A549 treated with ZK216348 at 1 μM for 4 hours (cell line): Measurements from ENCODE around the gene CALML5. TPM values are rescaled to one million over a fixed set of nuclear protein-coding genes. Genes with fewer than 3 reads are reported as not detected.

Source experiments
- total RNA-seq: library from RNA; stranded (reverse); fragments of 200-300 nt; extraction: Qiagen RNA extraction; gene quantifications from 5 replicates; pipeline ENCODE4 v1.2.3, GENCODE V29; 2022; ENCODE audit warnings: low read depth

Gene CALML5, protein sequence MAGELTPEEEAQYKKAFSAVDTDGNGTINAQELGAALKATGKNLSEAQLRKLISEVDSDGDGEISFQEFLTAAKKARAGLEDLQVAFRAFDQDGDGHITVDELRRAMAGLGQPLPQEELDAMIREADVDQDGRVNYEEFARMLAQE
- total RNA-seq = not detected in 5 replicates

DNA sequence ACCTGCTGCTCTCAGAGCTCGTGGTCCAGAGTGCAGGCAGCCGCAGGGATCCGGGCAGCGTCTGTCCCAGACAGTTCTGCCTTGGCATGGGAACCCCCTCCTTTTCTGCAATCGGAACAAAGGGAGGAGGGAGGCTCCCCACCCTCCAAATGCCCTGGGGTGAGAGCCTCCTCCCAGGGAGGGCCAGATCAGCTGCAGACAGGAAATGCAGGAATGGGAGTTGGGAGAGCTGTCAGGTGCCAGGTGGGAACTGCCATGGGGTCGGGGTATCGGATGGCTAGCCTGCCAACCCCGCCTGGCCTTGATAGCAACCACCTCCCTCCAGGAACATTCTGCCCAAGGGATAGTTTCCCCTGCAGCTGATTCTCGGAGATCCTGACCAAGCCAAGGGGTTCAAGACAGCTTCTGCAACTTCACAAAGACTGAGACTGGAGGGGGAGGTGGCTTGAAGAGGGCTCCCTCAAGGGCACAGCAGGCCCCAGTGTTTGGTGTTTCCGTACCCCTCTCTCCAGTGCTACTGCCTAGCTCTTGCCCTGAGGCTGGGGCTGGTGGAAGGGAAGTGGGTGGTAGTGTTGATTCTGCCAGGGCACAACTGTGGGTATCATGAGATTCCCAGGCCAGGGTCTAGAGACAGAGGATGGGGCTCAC is at the start of gene CALML5:
CALML5 (minus strand) TSS at position 78 of the 648 bp plus-strand sequence. CDS start 132 bp downstream, outside the sequence.

DNA sequence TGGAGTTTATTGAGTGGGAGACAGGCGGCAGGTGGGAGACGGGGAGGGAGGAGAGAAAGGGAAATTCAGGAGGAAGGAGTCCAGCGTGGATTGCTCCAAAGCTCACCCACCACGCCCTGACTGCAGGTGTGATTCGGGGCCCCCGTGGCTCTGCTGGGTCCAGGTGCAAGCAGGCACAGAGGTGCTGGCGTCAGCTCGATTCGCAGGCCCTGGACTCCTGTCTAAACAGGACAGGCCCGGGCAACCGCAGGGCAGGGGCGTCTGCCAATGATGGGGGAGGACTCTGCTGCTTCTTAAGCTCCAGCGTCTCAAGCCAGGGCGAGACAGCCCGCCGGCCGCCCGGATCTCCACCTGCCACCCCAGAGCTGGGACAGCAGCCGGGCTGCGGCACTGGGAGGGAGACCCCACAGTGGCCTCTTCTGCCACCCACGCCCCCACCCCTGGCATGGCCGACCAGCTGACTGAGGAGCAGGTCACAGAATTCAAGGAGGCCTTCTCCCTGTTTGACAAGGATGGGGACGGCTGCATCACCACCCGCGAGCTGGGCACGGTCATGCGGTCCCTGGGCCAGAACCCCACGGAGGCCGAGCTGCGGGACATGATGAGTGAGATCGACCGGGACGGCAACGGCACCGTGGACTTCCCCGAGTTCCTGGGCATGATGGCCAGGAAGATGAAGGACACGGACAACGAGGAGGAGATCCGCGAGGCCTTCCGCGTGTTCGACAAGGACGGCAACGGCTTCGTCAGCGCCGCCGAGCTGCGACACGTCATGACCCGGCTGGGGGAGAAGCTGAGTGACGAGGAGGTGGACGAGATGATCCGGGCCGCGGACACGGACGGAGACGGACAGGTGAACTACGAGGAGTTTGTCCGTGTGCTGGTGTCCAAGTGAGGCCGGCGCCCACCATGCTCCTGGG is 25.5 kb upstream of the CALML5 start, which contains the start of gene CALML3:
CALML3 (plus strand) TSS at position 321 of the 920 bp plus-strand sequence; CDS start at position 446, 125 bp downstream.

Other genes starting within 250 kb of the CALML5 start
- not detected in 5 replicates for gene UCN3, start 134.6 kb downstream of the CALML5 start, total RNA-seq
- 0.22 to 0.45 TPM (median 0.33 TPM) in 5 replicates for gene TUBAL3, start 94.7 kb downstream of the CALML5 start, total RNA-seq
- 46.9 to 64.4 TPM (median 52.0 TPM) in 5 replicates for gene NET1, start 87.0 kb downstream of the CALML5 start, total RNA-seq
- not detected in 5 replicates for gene CALML3, start 25.4 kb upstream of the CALML5 start, total RNA-seq
- 18.2 to 24.5 TPM (median 21.1 TPM) in 5 replicates for gene ASB13, start 167.0 kb upstream of the CALML5 start, total RNA-seq
- gene TASOR2, start 185.3 kb upstream of the CALML5 start, total RNA-seq = 22.4 to 45.5 TPM (median 35.6 TPM) in 5 replicates